Kidney glomerular epithelial cell (primary cell): ENCODE results near the gene ASB14.

Experiments
- DNase-seq: peaks from one replicate; lab custom pipeline; 2025; lab: John Stamatoyannopoulos, UW

Gene ASB14

GRCh38 chr3:57257678-57258077 lies 34.8 kb downstream of the ASB14 start:
- DNase-seq, result no peak

GRCh38 chr3:57256844-57257243 lies 35.6 kb downstream of the ASB14 start:
- DNase-seq, result no peak

- no peak for DNase-seq
Observed at GRCh38 chr3:57252404-57252803, 40.1 kb downstream of the ASB14 start.

GRCh38 chr3:57244946-57245345 lies 47.5 kb downstream of the ASB14 start:
- no peak for DNase-seq

GRCh38 chr3:57234613-57235575 lies 57.6 kb downstream of the ASB14 start:
- no peak for DNase-seq

- DNase-seq, result no peak
Observed at GRCh38 chr3:57233799-57234198, 58.7 kb downstream of the ASB14 start.

- no peak for DNase-seq
Observed at GRCh38 chr3:57230006-57230405, 62.5 kb downstream of the ASB14 start.

GRCh38 chr3:57227930-57228751 lies 64.3 kb downstream of the ASB14 start:
- DNase-seq, result peak; percentile 33

GRCh38 chr3:57227204-57227929 lies 65.1 kb downstream of the ASB14 start, which contains the start of gene APPL1:
TSS of gene APPL1 (plus strand) at chr3:57227729. CDS start at chr3:57227884, 155 bp downstream.
- DNase-seq, result peak; percentile 62

GRCh38 chr3:57226176-57226575 lies 66.3 kb downstream of the ASB14 start:
- DNase-seq, result no peak

- no peak for DNase-seq
Observed at GRCh38 chr3:57224856-57225255, 67.6 kb downstream of the ASB14 start.

GRCh38 chr3:57221883-57222282 lies 70.6 kb downstream of the ASB14 start:
- DNase-seq, result peak; percentile 6
